ENCODE data around the gene PIGK.
"Not testable (repeated sequence)": the region's sequence is repeated elsewhere in the genome, so short reads cannot be mapped to it uniquely, and the experiment has no call there.

Gene PIGK

GRCh38 chr1:77188770-77189169, 30.5 kb downstream of the PIGK start:
- no peak for DNase-seq

- DNase-seq: not testable (repeated sequence)
Measured at GRCh38 chr1:77186907-77187306, 32.3 kb downstream of the PIGK start.

DNA sequence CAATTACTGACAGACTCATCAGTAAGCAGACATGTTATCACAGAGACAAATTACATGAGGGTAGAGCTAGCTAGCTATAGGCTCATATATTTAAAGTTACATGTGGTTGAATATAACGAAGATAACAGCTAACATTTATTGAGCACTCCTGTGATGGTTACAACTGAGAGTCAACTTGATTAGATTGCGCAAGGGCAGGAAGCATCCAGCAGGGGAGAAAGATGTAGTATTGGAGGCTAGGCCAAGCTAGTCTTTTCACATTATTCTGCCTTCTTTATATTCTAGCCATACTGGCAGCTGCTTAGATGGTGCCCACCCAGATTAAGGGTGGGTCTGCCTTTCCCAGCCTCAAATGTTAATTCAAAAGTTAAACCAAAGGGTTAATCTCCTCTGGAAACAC, 37.1 kb downstream of the PIGK start:
- DNase-seq: no peak

GRCh38 chr1:77179632-77180031, 39.6 kb downstream of the PIGK start:
- DNase-seq: no peak

DNA sequence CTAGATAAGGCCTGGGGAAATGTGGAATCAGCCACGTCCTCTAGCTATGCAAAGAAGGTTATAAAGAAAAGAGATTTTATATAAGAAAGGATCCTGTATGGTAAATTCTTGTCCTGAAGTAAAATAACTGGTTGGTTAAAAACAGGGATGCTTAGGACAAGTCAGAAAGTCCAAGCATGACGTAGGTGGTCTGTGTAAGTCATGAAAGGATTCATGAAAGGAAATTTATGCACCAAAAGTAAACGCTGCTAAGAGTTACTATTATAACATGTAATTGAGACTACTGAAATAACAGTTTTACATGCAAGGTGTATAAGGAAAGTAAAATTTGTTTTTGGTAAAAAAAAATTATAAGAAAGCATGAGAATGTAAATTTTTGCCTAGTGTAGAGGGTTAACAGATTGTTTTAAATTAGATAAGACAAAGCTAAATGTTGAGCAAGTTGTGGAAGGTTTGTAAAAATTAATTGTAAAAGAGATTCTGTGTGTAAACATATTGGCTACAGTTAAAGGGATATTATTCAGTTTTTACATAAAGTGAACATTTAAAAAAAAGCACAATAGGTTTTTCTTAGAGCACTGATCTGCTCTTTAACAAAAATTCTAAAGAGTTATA, 43.9 kb downstream of the PIGK start:
- no peak for DNase-seq

DNA sequence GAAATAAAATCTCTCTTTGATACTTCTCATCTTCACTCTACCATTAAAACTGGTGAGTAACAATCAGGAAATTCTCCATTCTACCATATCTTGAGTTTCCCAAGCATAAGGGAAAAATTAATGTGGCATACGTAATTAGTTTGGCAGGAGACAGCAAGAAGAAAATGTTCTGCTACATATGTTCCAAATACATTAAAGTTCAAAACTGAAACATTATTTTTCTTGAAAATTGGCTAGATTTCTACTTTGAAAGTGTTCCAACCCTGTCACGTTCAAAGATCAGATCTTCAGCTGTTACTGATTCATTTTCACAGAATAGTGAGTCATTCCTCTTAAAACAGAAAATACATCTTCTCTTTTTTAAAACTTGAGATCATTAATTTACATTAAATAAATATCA, 48.5 kb downstream of the PIGK start:
- DNase-seq: no peak

- no peak for DNase-seq
Measured at GRCh38 chr1:77168358-77168757, 50.9 kb downstream of the PIGK start.

GRCh38 chr1:77164434-77164944, 54.7 kb downstream of the PIGK start:
- DNase-seq: no peak

DNA sequence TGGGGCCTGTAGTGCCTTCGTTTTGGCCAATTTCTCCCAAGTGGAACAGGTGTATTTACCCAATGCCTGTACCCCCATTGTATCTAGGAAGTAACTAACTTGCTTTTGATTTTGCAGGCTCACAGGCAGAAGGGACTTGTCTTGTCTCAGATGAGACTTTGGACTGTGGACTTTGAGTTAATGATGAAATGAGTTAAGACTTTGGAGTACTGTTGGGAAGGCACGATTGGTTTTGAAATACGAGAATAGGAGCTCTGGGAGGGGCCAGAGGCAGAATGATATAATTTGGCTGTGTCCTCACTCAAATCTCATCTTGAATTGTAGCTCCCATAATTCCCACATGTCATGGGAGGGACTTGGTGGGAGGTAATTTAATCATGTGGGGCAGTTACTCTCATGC, 59.5 kb downstream of the PIGK start:
- not testable (repeated sequence) for DNase-seq

DNA sequence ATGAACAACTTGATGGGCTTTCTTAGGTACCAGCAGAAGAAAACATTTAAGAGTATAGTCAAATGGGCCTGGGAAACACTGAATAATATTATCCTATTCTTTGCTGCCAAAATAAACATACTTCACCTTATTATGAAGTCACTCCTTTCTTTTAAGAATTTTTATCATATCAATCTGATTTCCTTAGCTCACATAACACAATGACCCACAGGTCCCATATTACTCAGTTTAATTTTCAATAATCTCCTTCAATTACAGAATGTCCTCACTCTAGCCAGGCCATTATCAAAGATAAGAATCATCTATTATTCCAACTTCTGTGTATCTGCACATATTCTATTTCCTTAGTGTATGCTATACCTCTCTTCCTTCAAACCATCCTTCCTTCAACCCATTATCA, 63.0 kb downstream of the PIGK start:
- DNase-seq: no peak

DNA sequence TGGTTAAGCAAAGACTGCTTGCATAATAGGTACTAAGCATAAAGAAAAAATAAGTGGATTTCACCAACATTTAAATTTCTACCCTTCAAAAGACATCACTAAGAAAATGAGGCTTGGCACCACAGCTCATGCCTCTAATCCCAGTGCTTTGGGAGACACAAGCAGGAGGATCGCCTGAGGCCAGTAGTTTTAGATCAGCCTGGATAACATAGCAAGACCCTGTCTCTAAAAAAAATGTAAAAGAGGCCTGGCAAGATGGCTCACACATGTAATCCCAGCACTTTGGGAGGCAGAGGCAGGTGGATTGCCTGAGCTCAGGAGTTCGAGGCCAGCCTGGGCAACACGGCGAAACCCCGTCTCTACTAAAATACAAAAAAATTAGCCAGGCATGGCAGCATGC, 73.0 kb downstream of the PIGK start:
- no peak for DNase-seq

DNA sequence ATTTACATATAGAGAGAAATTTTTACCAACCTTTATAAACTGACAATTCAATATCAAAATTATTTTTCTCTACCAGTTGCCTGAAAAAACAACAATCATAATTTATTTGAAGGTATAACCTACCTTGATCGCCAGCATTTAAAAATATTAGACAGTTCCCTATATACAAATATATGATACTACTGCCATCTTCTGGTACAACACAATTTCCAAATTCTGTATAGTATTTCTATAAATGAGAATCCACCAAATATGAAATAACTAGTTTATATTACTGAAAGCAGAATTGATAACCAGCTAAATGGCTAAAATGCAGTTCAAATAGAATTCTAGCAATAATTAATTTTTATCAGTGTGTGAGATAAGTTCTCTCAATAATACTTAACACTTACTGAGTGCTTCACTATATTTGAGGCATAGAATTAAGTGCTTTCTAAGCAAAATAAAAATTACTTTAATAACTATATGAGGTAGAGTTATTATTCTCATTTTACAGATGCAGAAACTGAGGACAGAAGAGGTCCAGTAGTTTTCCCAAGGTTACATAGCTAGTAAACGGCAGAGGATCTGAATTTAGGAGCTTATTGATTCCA, 75.6 kb downstream of the PIGK start:
- no peak for DNase-seq

- no peak for DNase-seq
Measured at GRCh38 chr1:77139389-77139788, 79.8 kb downstream of the PIGK start.

GRCh38 chr1:77134359-77134758, 84.9 kb downstream of the PIGK start:
- no peak for DNase-seq

DNA sequence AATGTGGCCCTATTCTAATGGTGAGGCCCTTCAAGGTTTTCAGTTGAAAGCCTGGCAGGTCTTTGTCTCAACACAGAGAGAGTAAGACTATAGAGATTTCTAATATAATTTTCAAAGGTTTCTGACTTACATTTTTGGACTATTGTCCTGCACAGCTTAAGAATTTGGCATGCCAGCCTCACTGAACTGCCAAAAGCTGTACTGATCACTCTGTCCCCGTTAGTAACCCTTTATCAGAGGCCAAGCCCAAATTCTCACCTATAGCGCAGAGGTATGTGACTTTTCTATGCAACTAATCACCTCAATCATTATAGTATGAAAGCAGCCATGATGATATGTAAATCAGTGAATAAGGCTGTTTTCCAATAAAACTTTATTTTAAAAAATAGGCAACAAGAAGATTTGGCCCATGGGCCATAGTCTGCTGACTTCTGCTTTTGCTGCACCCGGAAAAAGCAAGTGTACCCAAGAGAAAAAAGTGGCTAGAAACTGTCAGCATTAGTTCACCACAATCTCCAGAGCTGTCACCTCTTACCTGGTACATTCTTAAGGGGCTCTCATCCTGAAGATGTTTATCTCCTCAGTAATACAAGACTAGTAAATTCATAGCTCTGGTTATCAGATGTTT, 85.4 kb downstream of the PIGK start:
- DNase-seq: no peak

- peak; percentile 38 for DNase-seq
Measured at GRCh38 chr1:77126307-77126706, 92.9 kb downstream of the PIGK start.

GRCh38 chr1:77121503-77121902, 97.7 kb downstream of the PIGK start:
- no peak for DNase-seq

- DNase-seq: peak; percentile 17
Measured at GRCh38 chr1:77120950-77121349, 98.3 kb downstream of the PIGK start.

- no peak for DNase-seq
Measured at GRCh38 chr1:77118712-77119111, 100.5 kb downstream of the PIGK start.

GRCh38 chr1:77104672-77105071, 114.6 kb downstream of the PIGK start:
- DNase-seq: no peak

DNA sequence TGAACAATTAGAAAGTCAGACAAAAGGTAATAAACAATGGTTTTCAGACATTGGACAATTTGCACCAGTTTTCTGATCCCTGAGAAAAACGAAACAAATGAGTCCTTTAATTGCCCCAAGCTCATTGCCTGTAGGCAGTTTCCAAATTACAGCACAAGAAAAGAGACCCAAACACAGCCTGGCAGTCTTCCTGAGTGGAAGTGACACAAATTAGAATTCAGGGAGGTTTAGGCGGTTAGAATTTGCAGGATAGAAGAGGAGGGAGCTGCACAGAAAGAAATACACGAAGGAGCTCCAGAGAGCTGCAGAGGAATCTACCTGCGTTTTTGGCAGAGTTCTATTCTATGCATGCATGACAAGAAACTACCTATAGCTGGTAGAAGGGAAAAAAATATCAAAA, 115.7 kb downstream of the PIGK start:
- DNase-seq: no peak

GRCh38 chr1:77100875-77101274, 118.4 kb downstream of the PIGK start:
- DNase-seq: no peak

DNA sequence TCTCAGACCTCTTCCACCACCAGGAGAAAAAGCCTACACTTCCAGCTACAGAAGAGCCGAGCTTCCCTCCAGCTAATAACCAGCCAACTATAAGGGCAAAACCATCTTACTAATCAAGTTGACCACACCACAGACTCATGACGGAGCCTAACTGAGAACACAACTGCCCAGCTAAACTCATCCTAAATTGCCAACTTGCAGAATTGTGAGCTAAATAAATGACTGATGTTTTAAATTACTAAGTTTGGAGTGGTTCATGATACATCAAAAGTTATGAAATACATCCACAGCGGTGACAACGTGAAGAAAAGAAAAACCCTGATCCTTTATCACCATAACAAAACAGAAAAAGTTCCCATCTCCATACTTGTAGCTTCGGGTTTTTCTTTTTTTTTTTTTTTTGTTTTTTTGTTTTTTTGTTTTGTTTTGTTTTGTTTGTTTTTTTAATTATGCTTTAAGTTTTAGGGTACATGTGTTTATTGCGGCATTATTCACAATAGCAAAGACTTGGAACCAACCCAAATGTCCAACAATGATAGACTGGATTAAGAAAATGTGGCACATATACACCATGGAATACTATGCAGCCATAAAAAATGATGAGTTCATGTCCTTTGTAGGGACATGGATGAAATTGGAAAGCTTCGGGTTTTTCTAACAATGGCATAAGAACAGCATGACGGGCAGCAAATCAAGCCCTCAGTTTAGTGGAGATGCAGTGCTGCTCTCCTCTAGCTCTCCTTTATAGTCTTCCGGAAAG, 122.6 kb downstream of the PIGK start:
- DNase-seq: no peak

DNA sequence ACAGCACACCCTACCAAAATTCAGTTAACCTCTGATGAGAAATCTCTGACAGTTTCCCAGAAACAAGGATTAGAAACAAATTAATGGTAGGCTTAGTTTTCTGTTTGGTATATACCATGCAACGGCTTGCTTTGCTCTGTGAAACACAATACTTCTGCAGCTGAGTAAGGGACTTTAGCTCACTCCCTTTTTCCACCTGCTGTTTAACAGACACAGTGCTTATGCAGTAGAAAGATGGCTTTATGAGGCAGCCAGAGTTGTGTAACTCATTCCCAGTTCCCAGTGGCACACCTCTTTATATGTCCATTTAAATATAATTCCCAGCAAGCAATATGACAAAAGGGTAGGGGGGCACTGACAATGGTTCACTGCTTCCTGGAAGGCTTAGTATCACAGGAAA, 124.0 kb downstream of the PIGK start:
- peak; percentile 28 for DNase-seq

Data from NCI-H2107 (cell line).